Measurements from ENCODE around the gene LEP.

GRCh38 chr7:128203047-128203491, 38.0 kb upstream of the LEP start:
- TF ChIP-seq CTCF (IDR thresholded peaks at IDR 0.05; ENCODE audit: borderline replicate concordance, extremely low read depth, low read length, poor library complexity, severe bottlenecking) (no peak), EZH2 (IDR thresholded peaks at IDR 0.05; ENCODE audit: borderline replicate concordance, low read depth, low read length, severe bottlenecking) (no peak)

All from DND-41 (cell line).